GM21619 (cell line): Measurements from ENCODE around the gene CAV3.

ENCODE experiments used
- ATAC-seq: cut with Tn5 transposase; IDR thresholded peaks from one replicate; pipeline ENCODE4 v1.9.1; 2021; ENCODE audit not compliant: unreplicated experiment

The CAV3 gene

DNA sequence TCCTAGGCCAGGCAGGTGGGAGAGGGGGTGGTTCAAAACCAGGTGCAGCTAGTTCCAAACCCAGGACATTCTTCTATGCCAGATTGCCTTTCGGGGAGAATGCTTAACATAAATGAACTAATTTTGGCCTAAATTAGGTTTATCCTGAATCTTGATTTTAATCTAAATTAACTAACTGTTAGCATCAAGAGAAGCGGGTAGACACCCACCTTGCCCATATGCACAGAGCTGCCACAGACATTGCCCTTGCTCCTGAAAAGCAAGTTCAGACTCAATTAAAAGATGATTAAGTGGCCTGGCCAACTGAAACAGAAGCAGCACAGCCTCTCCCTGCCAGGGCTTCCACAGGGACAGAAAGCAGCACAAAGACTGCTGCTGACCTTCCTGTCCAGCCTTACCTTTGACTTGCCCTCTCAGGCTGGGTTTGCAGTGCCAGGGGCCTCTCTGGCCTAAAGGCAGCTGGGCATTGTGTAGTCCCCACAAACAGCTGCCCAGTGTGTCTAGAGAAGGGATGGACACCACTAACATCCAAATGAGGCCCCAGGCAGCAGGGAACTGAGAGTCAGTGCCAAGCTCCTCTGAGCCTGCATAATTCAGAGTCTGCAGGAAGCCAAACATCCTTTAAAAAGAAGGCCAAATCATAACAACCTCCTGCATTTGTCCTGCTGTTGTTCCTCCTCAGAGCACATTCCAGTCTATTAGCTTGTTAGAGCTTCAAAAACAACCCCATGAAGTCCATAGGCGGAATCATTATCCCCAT lies 51.3 kb downstream of the CAV3 start:
- ATAC-seq: no peak

DNA sequence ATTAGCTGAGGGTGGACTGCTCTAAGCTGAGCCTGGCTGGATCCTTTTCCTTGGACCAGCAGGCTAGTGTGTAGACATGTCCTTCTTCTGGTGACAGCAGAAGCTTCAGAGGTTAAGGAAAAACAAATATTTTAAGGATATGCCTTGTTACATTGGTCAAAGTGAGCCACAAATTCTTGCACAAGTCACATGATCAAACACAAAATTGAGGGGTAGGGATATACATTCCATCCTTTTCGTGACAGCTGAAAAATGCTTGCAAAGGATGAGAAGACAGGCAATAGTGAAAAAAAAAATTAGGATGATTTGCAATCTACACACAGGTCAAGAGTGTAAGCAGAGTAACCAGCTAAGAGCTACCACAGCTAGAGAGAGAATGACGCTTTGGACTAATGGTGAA lies 56.9 kb downstream of the CAV3 start:
- no peak for ATAC-seq

DNA sequence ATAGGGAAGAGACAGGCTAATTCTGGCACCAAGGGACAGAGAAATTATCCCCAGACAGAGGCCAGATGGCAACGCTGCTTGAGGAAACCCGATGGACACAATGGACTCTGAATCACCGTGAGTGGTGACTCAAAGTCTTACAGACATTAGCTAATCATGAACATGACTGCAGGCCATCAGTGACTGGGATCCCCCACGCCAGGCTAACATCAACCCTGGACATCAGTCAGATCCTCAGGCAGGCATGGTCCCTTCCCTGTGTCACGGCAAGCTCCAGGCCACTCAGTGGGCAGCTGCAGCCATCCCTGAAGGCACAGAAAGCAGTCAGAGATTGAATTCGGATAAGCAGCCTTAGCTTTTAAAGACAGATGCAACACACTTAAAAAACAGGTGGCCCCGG lies 59.6 kb downstream of the CAV3 start:
- no peak for ATAC-seq

DNA sequence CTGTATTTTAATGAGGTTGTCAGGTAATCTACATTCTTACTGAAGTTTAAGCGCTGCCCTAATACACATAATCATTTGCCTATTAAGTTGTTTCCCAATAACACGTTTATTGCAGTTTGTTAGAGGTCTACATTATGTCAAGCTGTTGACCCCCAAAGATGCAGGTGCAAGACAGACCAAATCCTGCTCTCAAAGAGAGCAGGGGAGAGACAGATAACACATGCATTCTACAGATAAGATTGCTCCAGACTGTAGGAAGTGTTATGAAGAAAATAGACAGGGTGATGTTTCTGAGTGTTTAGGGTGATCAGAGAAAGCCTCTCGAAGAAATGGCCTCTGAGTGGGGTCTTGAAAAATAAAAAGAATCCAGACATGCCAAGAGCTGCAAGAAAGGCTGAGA lies 60.6 kb downstream of the CAV3 start:
- ATAC-seq: no peak
